Measurements from ENCODE around the gene SLC28A1. TPM values are rescaled to one million over a fixed set of nuclear protein-coding genes. Genes with fewer than 3 reads are reported as not detected.

The SLC28A1 gene
- total RNA-seq, 2 experiments from 2014 or later: not detected

DNA sequence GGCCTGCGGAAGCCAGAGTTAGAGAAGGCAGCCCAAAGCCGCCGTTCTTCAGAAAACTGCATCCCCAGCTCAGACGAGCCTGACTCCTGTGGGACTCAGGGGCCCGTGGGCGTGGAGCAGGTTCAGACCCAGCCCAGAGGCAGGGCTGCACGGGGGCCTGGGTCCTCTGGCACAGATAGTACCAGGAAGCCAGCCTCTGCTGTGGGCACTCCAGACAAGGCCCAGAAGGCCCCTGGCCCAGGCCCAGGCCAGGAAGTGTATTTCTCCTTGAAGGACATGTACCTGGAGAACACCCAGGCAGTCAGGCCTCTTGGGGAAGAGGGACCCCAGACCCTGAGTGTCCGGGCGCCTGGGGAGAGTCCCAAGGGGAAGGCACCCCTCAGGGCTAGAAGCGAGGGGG, 44.2 kb upstream of the SLC28A1 start:
- Histone ChIP-seq H3K9me2 (ENCODE audit: insufficient read depth, low read length) (no peaks in the 10 kb centered on the region), H2AFZ (ENCODE audit: low read length) (no peak overlapping the region), H3K4me3 (ENCODE audit: low read depth, low read length, poor library complexity, severe bottlenecking) (no peak overlapping the region), H3K27ac (ENCODE audit: low read depth, low read length, poor library complexity, severe bottlenecking) (no peak overlapping the region), H4K20me1 (ENCODE audit: insufficient read depth, low read length) (no peaks in the 10 kb centered on the region), H3K36me3 (ENCODE audit: insufficient read depth, low read length) (no peaks in the 10 kb centered on the region), H3K4me1 (ENCODE audit: insufficient read depth, low read length, poor library complexity, severe bottlenecking) (no peaks in the 10 kb centered on the region), H3K9me3 (ENCODE audit: low read length) (no peaks in the 10 kb centered on the region), H3K4me2 (ENCODE audit: low read length) (no peak overlapping the region), H3K79me2 (ENCODE audit: insufficient read depth, low read depth, low read length) (no peaks in the 10 kb centered on the region)
- intact Hi-C loops (cut with micrococcal nuclease; ENCODE audit: unreplicated experiment): loop anchor here (10.0 kb wide), 1 partner anchor 325 kb away; no protein-coding TSS in a partner anchor
- DNase-seq (ENCODE audit: low spot score): no peak
- ChIA-PET CTCF (ENCODE audit: unreplicated experiment) (interaction anchor here (0.6 kb wide), 1 partner anchor 88 kb away, joined by 3 read pairs; no protein-coding TSS in a partner anchor), POLR2A (no interaction called here)
- no TSS peak for BruUV-seq (replicated peaks)
- TF ChIP-seq EZH2phosphoT487 (IDR thresholded peaks at IDR 0.05; ENCODE audit: borderline replicate concordance, low read depth, low read length) (no peak), CTCF (conservative IDR thresholded peaks at IDR 0.05; ENCODE audit: low read length) (no peak)

DNA sequence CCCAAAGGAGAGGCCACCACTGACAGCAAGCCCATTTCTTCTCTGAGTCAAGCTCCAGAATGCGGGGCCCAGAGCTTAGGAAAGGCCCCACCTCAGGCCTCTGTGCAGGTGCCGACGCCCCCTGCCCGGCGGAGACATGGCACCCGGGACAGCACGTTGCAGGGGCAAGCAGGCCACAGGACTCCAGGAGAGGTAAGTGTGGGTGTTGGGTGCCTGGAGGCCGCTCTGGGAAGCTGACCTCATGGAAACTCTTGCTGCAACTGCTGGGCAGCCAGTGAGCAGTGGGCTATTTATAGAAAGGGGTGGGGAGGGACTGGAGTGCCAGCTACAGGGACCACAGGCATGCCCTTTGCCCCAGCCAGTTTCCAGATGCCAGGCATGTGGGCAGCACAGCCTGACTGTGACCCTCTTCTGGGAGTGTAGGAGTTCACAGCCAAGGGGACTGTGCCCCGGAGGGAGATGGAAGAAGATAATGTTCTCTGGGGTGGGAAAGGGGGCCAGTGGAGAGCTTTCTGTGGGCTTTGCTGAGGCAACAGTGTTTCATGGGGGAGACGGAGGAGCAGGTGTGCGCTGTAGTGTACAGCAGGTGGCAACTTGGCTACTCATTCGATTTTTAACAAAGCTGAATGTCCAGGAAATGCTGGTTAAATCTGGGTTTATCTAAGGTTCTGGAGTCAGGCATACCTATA, 43.6 kb upstream of the SLC28A1 start:
- H3K4me1 ChIP-seq (ENCODE audit: insufficient read depth, low read length, poor library complexity, severe bottlenecking): no peaks in the 10 kb centered on the region
- H3K9me3 ChIP-seq (ENCODE audit: low read length): no peaks in the 10 kb centered on the region
- CTCF ChIA-PET (ENCODE audit: unreplicated experiment): interaction anchor here (0.9 kb wide), 1 partner anchor 18 kb away, joined by 3 read pairs; no protein-coding TSS in a partner anchor
- no peak for TF ChIP-seq CTCF (conservative IDR thresholded peaks at IDR 0.05; ENCODE audit: low read length)
- TF ChIP-seq EZH2phosphoT487 (IDR thresholded peaks at IDR 0.05; ENCODE audit: borderline replicate concordance, low read depth, low read length): no peak
- POLR2A ChIA-PET: no interaction called here
- H3K4me3 ChIP-seq (ENCODE audit: low read depth, low read length, poor library complexity, severe bottlenecking): no peak overlapping the region
- no peak overlapping the region for H2AFZ ChIP-seq (ENCODE audit: low read length)
- no peaks in the 10 kb centered on the region for H3K79me2 ChIP-seq (ENCODE audit: insufficient read depth, low read depth, low read length)
- DNase-seq (ENCODE audit: low spot score): no peak
- intact Hi-C loops (cut with micrococcal nuclease; ENCODE audit: unreplicated experiment): loop anchor here (10.0 kb wide), 1 partner anchor 324 kb away; no protein-coding TSS in a partner anchor
- H3K36me3 ChIP-seq (ENCODE audit: insufficient read depth, low read length): no peaks in the 10 kb centered on the region
- no TSS peak for BruUV-seq (replicated peaks)
- no peak overlapping the region for H3K4me2 ChIP-seq (ENCODE audit: low read length)
- no peak overlapping the region for H3K27ac ChIP-seq (ENCODE audit: low read depth, low read length, poor library complexity, severe bottlenecking)
- H3K9me2 ChIP-seq (ENCODE audit: insufficient read depth, low read length): no peaks in the 10 kb centered on the region
- no peaks in the 10 kb centered on the region for H4K20me1 ChIP-seq (ENCODE audit: insufficient read depth, low read length)

GRCh38 chr15:84842781-84843180, 41.7 kb upstream of the SLC28A1 start:
- H3K36me3 ChIP-seq (ENCODE audit: insufficient read depth, low read length): no peaks in the 10 kb centered on the region
- no peak overlapping the region for H3K4me3 ChIP-seq (ENCODE audit: low read depth, low read length, poor library complexity, severe bottlenecking)
- ChIA-PET CTCF (ENCODE audit: unreplicated experiment) (no interaction called here), POLR2A (no interaction called here)
- no peaks in the 10 kb centered on the region for H4K20me1 ChIP-seq (ENCODE audit: insufficient read depth, low read length)
- H3K4me2 ChIP-seq (ENCODE audit: low read length): no peak overlapping the region
- no peak for DNase-seq (ENCODE audit: low spot score)
- TF ChIP-seq CTCF (conservative IDR thresholded peaks at IDR 0.05; ENCODE audit: low read length): no peak
- no peak for TF ChIP-seq EZH2phosphoT487 (IDR thresholded peaks at IDR 0.05; ENCODE audit: borderline replicate concordance, low read depth, low read length)
- H2AFZ ChIP-seq (ENCODE audit: low read length): no peak overlapping the region
- BruUV-seq (replicated peaks): no TSS peak
- peaks cover 11% of the 10 kb centered on the region; the same call in 1 of the 2 replicates for H3K9me3 ChIP-seq (ENCODE audit: low read length)
- no peak overlapping the region for H3K27ac ChIP-seq (ENCODE audit: low read depth, low read length, poor library complexity, severe bottlenecking)
- no peaks in the 10 kb centered on the region for H3K4me1 ChIP-seq (ENCODE audit: insufficient read depth, low read length, poor library complexity, severe bottlenecking)
- H3K9me2 ChIP-seq (ENCODE audit: insufficient read depth, low read length): no peaks in the 10 kb centered on the region
- intact Hi-C loops (cut with micrococcal nuclease; ENCODE audit: unreplicated experiment): loop anchor here (10.0 kb wide), 1 partner anchor 322 kb away; no protein-coding TSS in a partner anchor
- H3K79me2 ChIP-seq (ENCODE audit: insufficient read depth, low read depth, low read length): no peaks in the 10 kb centered on the region

All from OCI-LY7 (cell line).